Activated CD8-positive, alpha-beta T cell treated with anti-CD3 and anti-CD28 coated beads for 36 hours (primary cell): ENCODE results near the gene LMAN1L. TPM values are rescaled to one million over a fixed set of nuclear protein-coding genes. Genes with fewer than 3 reads are reported as not detected.

ENCODE experiments used
- ATAC-seq: fragments of 200-7000 bp; cut with Tn5 transposase; one replicate; pipeline ENCODE4 v1.10.0; 2021; ENCODE audit warnings: mild to moderate bottlenecking, moderate library complexity
- CTCF ChIA-PET: fragments of 350-600 bp; sonication (Branson Sonifier 250); formaldehyde crosslinking; loops from one replicate; lab custom pipeline; 2021; ENCODE audit warnings: antibody characterized with exemption; lab: Charles Lee
- POLR2A ChIA-PET: fragments of 350-600 bp; sonication (Branson Sonifier 250); formaldehyde crosslinking; loops from one replicate; lab custom pipeline; 2021; ENCODE audit warnings: antibody characterized with exemption; lab: Charles Lee
- DNase-seq: peaks from one replicate; pipeline ENCODE4 v3.0.0-alpha.2; 2020
- H3K27ac Mint-ChIP-seq: one replicate; pipeline ENCODE4 v1.8.0; 2021; ENCODE audit warnings: mild to moderate bottlenecking, mixed read lengths
- H3K27me3 Mint-ChIP-seq: one replicate; pipeline ENCODE4 v1.8.0; 2021; ENCODE audit warnings: mixed read lengths
- H3K36me3 Mint-ChIP-seq: one replicate; pipeline ENCODE4 v1.8.0; 2021; ENCODE audit warnings: low read depth, mixed read lengths
- H3K4me1 Mint-ChIP-seq: one replicate; pipeline ENCODE4 v1.8.0; 2021; ENCODE audit warnings: low read depth, mixed read lengths
- H3K4me3 Mint-ChIP-seq: one replicate; pipeline ENCODE4 v1.8.0; 2021; ENCODE audit warnings: mild to moderate bottlenecking, moderate library complexity, mixed read lengths
- H3K9me3 Mint-ChIP-seq: one replicate; pipeline ENCODE4 v1.8.0; 2021; ENCODE audit warnings: mixed read lengths
- intact Hi-C: fragments of 100-400 bp; cut with micrococcal nuclease; formaldehyde crosslinking; loops from one replicate; pipeline ENCODE4 v1.10.0; 2022
- total RNA-seq, 2 experiments: library from RNA; stranded (reverse); gene quantifications; one replicate each; pipeline ENCODE4 v1.2.3, GENCODE V29; 2021
- TF ChIP-seq, protein P1 (sequence below): fragments of 200-600 bp; IDR thresholded peaks from one replicate; pipeline ENCODE4 v1.8.0; 2022; ENCODE audit warnings: antibody characterized with exemption, mild to moderate bottlenecking

LMAN1L gene
- total RNA-seq, 2 experiments from 2014 or later: 0.11 TPM; not detected in 1

DNA sequence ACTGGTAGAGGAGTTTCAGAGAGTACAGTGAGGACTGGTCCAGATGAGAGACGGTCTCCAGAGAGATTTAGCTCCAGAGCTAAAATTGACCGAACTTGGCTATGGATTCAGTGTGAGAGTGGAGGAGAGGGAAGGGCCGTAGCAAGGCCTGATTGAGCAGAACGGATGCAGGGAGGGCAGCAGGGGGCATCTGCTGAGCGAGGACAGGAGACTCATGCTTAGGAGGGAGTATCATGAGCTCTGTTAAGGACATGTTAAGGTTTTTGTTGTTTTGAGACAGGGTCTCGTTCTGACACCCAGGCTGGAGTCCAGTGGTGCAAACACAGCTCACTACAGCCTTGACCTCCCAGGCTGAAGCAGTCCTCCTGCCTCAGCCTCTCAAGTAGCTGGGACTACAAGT is 7.7 kb upstream of the LMAN1L start:
- H3K4me1 Mint-ChIP-seq: peaks cover 21% of the 10 kb centered on the region
- intact Hi-C loops: no loop called here
- no peaks in the 10 kb centered on the region for H3K9me3 Mint-ChIP-seq
- H3K36me3 Mint-ChIP-seq: peaks cover 36% of the 10 kb centered on the region
- ATAC-seq: no peak
- H3K4me3 Mint-ChIP-seq: no peak overlapping the region
- TF ChIP-seq, protein P1, sequence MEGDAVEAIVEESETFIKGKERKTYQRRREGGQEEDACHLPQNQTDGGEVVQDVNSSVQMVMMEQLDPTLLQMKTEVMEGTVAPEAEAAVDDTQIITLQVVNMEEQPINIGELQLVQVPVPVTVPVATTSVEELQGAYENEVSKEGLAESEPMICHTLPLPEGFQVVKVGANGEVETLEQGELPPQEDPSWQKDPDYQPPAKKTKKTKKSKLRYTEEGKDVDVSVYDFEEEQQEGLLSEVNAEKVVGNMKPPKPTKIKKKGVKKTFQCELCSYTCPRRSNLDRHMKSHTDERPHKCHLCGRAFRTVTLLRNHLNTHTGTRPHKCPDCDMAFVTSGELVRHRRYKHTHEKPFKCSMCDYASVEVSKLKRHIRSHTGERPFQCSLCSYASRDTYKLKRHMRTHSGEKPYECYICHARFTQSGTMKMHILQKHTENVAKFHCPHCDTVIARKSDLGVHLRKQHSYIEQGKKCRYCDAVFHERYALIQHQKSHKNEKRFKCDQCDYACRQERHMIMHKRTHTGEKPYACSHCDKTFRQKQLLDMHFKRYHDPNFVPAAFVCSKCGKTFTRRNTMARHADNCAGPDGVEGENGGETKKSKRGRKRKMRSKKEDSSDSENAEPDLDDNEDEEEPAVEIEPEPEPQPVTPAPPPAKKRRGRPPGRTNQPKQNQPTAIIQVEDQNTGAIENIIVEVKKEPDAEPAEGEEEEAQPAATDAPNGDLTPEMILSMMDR: no peak
- ChIA-PET CTCF (interaction anchor here (0.6 to 8.1 kb wide), 8 partner anchors 12 to 170 kb away, joined by 3 to 83 read pairs (median 6); no protein-coding TSS in a partner anchor), POLR2A (interaction anchor here (0.6 to 2.6 kb wide), 13 partner anchors 8 to 110 kb away, joined by 3 to 15 read pairs (median 4); partner anchors contain the start of gene LMAN1L)
- no peak for DNase-seq
- H3K27me3 Mint-ChIP-seq: no peaks in the 10 kb centered on the region
- peak overlapping the region; percentile 8 for H3K27ac Mint-ChIP-seq

DNA sequence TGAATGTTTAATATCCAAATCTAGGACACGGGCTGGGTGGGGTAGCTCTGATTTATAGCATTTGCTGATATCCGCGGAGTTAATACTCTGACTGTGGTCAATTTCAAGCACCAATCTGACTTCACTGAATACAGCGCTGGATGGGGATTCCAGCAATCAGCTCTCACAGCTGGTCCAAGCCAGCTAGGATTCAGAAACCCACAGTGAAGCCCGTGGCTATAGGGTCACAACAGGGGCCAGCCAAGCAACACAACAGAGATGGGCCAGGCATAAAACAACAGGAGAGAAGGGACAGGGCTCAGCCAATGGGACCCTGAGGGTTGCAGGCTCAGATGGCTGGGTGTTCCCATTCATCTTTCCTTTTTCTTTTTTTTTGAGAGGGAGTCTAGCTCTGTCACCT is 5.4 kb upstream of the LMAN1L start:
- CTCF ChIA-PET: interaction anchor here (0.9 to 8.1 kb wide), 3 partner anchors 26 to 94 kb away, joined by 3 to 83 read pairs (median 7); no protein-coding TSS in a partner anchor
- POLR2A ChIA-PET: interaction anchor here (0.6 to 2.7 kb wide), 7 partner anchors 11 to 431 kb away, joined by 3 to 11 read pairs (median 4); no protein-coding TSS in a partner anchor
- H3K27me3 Mint-ChIP-seq: no peaks in the 10 kb centered on the region

DNA sequence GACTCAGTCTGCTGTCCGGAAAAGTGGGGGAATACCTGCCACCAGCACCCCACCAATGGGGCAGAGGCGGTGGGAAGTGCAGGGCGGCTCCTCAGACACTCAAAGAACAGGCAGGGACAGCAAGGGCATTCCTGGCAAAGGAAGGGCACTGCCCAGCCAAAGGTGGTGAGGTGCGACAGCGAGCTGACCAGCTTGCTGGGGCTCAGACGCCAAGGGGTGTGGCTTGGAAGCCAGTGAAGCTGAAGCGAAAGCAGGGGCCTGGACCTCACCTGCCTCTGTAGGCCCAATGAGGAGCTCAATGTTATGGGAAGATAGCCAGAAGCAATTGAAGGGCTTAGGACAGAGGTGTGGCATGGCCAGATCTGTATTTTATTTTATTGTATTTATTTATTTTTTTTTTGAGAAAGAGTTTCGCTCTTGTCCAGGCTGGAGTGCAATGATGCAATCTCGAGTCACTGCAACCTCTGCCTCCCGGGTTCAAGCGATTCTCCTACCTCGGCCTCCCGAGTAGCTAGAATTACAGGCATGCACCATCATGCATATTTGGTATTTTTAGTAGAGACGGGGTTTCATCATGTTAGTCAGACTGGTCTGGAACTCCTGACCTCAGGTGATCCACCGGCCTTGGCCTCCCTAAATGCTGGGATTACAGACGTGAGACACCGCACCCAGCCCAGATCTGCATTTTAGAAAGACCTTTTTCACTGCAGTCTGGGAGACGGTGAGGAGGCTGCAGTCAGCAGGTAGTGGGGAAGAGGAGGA is 4.4 kb upstream of the LMAN1L start:
- POLR2A ChIA-PET: interaction anchor here (0.6 to 2.7 kb wide), 11 partner anchors 9 to 432 kb away, joined by 3 to 11 read pairs (median 4); no protein-coding TSS in a partner anchor
- ATAC-seq: no peak
- intact Hi-C loops: no loop called here

More for the DNA sequence above, 5.4 kb upstream of the LMAN1L start:
- H3K4me1 Mint-ChIP-seq: peaks cover 17% of the 10 kb centered on the region
- H3K27ac Mint-ChIP-seq: no peak overlapping the region
- intact Hi-C loops: no loop called here
- H3K4me3 Mint-ChIP-seq: no peak overlapping the region
- TF ChIP-seq, protein P1: no peak
- ATAC-seq (no peak), DNase-seq (no peak)
- H3K9me3 Mint-ChIP-seq: no peaks in the 10 kb centered on the region
- H3K36me3 Mint-ChIP-seq: peaks cover 17% of the 10 kb centered on the region

DNA sequence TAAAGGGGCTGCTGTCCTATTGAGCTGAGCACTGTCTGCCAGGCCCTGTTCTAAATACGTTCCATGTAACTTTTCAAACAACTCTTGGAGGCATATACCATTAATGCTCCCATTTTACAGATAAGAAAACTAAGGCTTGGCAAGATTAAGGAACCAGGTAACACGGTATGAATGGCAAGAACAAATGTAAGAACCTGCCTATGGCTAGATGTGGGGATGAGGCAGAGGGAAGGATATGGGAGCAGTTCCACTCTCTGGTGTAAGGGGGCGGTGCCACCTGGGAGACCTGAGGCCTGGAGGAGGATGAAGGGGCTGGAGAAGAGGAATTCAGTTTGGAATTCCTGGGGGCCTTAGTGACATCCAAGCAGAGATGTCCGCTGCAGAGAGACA is 3.8 kb upstream of the LMAN1L start:
- Mint-ChIP-seq H3K36me3 (peaks cover 10% of the 10 kb centered on the region), H3K27me3 (no peaks in the 10 kb centered on the region), H3K27ac (no peak overlapping the region), H3K4me1 (peaks cover 17% of the 10 kb centered on the region), H3K9me3 (no peaks in the 10 kb centered on the region), H3K4me3 (no peak overlapping the region)
- ChIA-PET CTCF (interaction anchor here (0.7 to 8.1 kb wide), 3 partner anchors 9 to 839 kb away, joined by 3 to 83 read pairs (median 11); no protein-coding TSS in a partner anchor), POLR2A (interaction anchor here (0.9 to 2.8 kb wide), 5 partner anchors 9 to 93 kb away, joined by 4 to 11 read pairs (median 6); no protein-coding TSS in a partner anchor)
- intact Hi-C loops: no loop called here
- DNase-seq: no peak
- ATAC-seq: no peak
- TF ChIP-seq, protein P1: no peak

More for the DNA sequence above, 4.4 kb upstream of the LMAN1L start:
- Mint-ChIP-seq H3K4me1 (peaks cover 17% of the 10 kb centered on the region), H3K27me3 (no peaks in the 10 kb centered on the region), H3K27ac (no peak overlapping the region), H3K36me3 (peaks cover 11% of the 10 kb centered on the region), H3K9me3 (no peaks in the 10 kb centered on the region), H3K4me3 (no peak overlapping the region)
- DNase-seq: no peak
- TF ChIP-seq, protein P1: no peak
- CTCF ChIA-PET: interaction anchor here (0.7 to 8.1 kb wide), 5 partner anchors 9 to 838 kb away, joined by 3 to 83 read pairs (median 7); no protein-coding TSS in a partner anchor
